ENCODE measurements around the gene RARRES2. TPM values are rescaled to one million over a fixed set of nuclear protein-coding genes. Genes with fewer than 3 reads are reported as not detected.

RARRES2 gene
- total RNA-seq, 1 donor from 2014 or later: 6.2 TPM

Other genes with a start within 250 kb of the RARRES2 start
- gene LRRC61, start 18.3 kb downstream of the RARRES2 start, total RNA-seq: 11.7 TPM
- gene ACTR3C, start 18.1 kb downstream of the RARRES2 start, total RNA-seq: 7.3 TPM
- gene REPIN1, start 27.2 kb upstream of the RARRES2 start, total RNA-seq: 26.8 TPM
- 10.6 TPM for gene ZNF775, start 37.7 kb upstream of the RARRES2 start, total RNA-seq
- 2.8 TPM for gene GIMAP8, start 109.0 kb upstream of the RARRES2 start, total RNA-seq
- 2.7 TPM for gene GIMAP7, start 173.2 kb upstream of the RARRES2 start, total RNA-seq
- gene GIMAP4, start 225.8 kb upstream of the RARRES2 start, total RNA-seq: 11.4 TPM

Data from occipital lobe (tissue), 1 donor.